Mucosa of descending colon (tissue), 3 donors: ENCODE measurements around the gene PLXNA3. TPM values are rescaled to one million over a fixed set of nuclear protein-coding genes. Genes with fewer than 3 reads are reported as not detected.

Experiments
- ATAC-seq: fragments of 200-7000 bp; cut with Tn5 transposase; one replicate; pipeline ENCODE4 v1.9.1; 2020; ENCODE audit warnings: mild to moderate bottlenecking, moderate library complexity
- DNase-seq, 3 donors: peaks; one replicate each; pipeline ENCODE4 v3.0.0-alpha.2; 2020
- H3K36me3 ChIP-seq: fragments of 200-600 bp; one replicate; pipeline ENCODE4 v1.8.0; 2021; ENCODE audit warnings: low read depth, mild to moderate bottlenecking
- H3K4me1 ChIP-seq: fragments of 200-600 bp; one replicate; pipeline ENCODE4 v1.8.0; 2021; ENCODE audit warnings: low read depth, mild to moderate bottlenecking
- H3K4me3 ChIP-seq: fragments of 200-600 bp; one replicate; pipeline ENCODE4 v1.8.0; 2021; ENCODE audit warnings: mild to moderate bottlenecking
- H3K9me3 ChIP-seq: fragments of 200-600 bp; one replicate; pipeline ENCODE4 v1.8.0; 2021; ENCODE audit warnings: mild to moderate bottlenecking
- intact Hi-C, 2 donors: fragments of 100-400 bp; cut with DNase I in 1 of 2; cut with micrococcal nuclease in 1 of 2; formaldehyde crosslinking; loops; one replicate each; pipeline versions ENCODE4 v1.11.0 to v1.11.1; 2022; cut with DNase I, micrococcal nuclease
- total RNA-seq, 3 donors: library from RNA; stranded (reverse); fragmentation: NEBNext Ultra II Directional in 2 of 3; extraction: Animal tissue kit (Norgen Biotek cat#: 25700) in 2 of 3; gene quantifications; one replicate each; pipeline versions ENCODE4 v1.2.1 to v1.2.4, GENCODE V29; 2021 to 2023
- TF ChIP-seq, protein P1 (sequence below): fragments of 200-600 bp; IDR thresholded peaks from one replicate; pipeline ENCODE4 v1.8.0; 2022; ENCODE audit warnings: antibody characterized with exemption, mild to moderate bottlenecking
- donor health status: DM: no; HTN: no; CAD: no; lungs with moderate emphysema.
- donor health status: DM: no; HTN: no; CAD: no.
- donor health status: DM: no; HTN: yes; CAD: no.

PLXNA3 gene
- total RNA-seq, 3 donors from 2014 or later = 24.8 to 66.1 (median 51.7) TPM

DNA sequence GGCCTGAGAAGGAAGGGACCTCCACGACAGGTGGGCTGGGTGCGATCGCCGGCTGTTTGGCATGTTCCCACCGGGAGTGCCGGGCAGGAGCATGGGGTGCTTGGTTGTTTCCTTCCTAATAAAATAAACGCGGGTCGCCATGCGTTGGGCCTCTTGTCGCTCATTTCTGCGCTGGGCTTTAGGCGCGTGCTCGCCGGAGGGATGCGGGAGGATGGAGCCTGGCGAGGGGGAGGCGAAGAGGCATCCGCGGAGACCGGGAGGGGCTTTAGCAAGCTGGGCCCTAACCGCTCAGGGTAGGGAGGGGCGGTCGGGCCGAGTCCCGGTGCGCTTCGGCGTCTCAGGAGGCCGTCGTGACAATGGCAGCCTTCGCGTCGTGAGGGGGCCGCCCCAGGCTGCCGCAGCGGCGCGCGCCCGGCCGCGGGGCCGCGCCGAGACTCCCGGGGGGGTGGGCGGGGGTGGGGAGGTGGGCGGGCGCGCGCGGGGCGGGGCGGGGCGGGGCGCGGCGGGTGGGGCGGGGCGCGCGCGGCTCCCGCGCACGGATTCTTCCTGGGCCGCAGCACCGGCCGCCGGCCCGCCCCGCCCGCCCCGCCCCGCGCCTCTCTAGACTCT is 21.6 kb upstream of the PLXNA3 start:
- Histone ChIP-seq H3K4me3 (peak overlapping the region; percentile 38), H3K9me3 (no peaks in the 10 kb centered on the region), H3K36me3 (no peaks in the 10 kb centered on the region), H3K4me1 (no peaks in the 10 kb centered on the region)
- TF ChIP-seq, protein P1, sequence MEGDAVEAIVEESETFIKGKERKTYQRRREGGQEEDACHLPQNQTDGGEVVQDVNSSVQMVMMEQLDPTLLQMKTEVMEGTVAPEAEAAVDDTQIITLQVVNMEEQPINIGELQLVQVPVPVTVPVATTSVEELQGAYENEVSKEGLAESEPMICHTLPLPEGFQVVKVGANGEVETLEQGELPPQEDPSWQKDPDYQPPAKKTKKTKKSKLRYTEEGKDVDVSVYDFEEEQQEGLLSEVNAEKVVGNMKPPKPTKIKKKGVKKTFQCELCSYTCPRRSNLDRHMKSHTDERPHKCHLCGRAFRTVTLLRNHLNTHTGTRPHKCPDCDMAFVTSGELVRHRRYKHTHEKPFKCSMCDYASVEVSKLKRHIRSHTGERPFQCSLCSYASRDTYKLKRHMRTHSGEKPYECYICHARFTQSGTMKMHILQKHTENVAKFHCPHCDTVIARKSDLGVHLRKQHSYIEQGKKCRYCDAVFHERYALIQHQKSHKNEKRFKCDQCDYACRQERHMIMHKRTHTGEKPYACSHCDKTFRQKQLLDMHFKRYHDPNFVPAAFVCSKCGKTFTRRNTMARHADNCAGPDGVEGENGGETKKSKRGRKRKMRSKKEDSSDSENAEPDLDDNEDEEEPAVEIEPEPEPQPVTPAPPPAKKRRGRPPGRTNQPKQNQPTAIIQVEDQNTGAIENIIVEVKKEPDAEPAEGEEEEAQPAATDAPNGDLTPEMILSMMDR = no peak
- intact Hi-C loops = no loop called here
- peak; percentile 68 for ATAC-seq
- peak; percentile 17 to 67 (median 55) for DNase-seq

DNA sequence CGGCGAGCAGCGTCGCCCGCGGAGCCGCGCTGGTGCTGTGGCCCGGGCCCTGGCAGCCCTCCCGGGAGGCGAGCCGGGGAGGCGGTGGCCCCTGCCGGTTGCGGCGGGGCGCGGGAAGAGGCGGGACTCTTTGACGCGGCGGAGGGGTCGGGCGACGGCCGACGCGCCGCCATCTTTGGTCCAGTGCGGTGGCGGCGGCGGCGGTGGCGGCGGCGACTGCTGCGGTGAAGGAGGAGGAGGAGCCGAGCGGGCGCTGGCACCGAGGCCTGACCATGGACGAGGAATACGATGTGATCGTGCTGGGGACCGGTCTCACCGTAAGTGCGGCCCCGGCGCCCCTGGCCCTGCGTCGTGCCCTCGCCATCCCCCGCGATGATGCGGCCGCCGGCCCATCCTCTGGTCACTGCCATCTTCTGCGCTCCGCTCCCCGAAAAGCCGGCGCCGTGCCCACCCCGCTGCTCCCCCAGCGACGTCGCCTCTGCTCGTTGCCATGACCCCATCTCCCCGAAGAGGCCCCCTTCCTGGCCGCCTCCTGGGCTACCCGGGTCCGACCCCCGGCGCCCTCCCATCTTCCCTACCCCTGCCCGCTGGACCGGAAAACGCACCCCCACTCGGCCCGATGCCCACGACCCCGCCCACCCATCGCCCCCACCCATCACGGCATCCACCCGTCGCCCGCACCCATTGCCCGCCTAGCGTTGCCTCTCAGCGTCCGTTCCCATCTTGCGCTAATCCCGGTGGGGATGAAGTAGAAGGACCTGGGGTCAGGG is 20.9 kb upstream of the PLXNA3 start, which contains the start of gene GDI1:
GDI1 (plus strand) TSS at position 172 of the 770 bp plus-strand sequence; CDS start at position 273, 101 bp downstream.
- Histone ChIP-seq H3K36me3 (no peaks in the 10 kb centered on the region), H3K4me1 (no peaks in the 10 kb centered on the region), H3K4me3 (peak within 1 kb of the TSS; percentile 38), H3K9me3 (no peaks in the 10 kb centered on the region)
- TF ChIP-seq, protein P1 = no peak
- peak; percentile 55 to 70 (median 66) for DNase-seq
- intact Hi-C loops = no loop called here
- peak; percentile 78 for ATAC-seq

DNA sequence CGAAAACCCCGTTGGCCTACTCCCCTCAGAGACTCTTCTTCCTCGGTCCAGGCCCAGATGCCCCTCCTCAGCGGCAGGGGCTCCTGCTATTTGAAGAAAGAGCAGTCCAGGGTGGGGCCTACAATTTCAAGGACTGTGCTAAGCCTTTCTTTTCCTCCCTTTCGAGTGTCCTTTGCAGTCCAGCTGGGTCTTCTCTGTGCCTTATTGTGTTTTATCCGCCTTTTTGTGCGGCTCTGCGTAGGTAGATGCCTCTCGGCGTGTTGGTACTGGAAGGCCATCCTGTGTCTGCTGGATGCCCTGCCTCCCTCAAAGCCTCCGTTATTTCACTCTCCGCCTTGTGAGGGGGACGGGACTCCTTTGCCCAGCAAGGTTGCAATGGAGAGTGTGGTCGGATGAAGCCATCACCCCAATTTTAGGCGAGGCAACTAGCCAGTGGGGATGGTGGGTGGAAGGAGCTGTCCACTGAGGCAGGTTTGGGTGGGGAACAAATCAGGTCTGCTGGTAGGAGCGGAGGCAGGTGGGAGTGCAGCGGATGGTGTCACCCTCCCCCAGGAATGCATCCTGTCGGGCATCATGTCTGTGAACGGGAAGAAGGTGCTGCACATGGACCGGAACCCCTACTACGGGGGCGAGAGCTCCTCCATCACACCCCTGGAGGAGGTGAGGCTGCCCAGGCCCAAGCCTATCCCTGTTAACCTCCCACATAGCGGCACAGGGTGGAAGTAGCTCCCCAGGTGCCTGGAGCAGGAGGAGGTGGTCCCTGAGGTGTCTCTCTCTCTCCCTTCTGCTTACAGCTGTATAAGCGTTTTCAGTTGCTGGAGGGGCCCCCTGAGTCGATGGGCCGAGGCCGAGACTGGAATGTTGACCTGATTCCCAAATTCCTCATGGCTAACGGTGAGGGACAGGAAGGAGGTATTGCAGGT is 19.8 kb upstream of the PLXNA3 start:
- no peaks in the 10 kb centered on the region for H3K36me3 ChIP-seq
- TF ChIP-seq, protein P1 = no peak
- H3K9me3 ChIP-seq = no peaks in the 10 kb centered on the region
- ATAC-seq = no peak
- H3K4me3 ChIP-seq = no peak overlapping the region
- H3K4me1 ChIP-seq = no peaks in the 10 kb centered on the region
- intact Hi-C loops = no loop called here
- DNase-seq = no peak

DNA sequence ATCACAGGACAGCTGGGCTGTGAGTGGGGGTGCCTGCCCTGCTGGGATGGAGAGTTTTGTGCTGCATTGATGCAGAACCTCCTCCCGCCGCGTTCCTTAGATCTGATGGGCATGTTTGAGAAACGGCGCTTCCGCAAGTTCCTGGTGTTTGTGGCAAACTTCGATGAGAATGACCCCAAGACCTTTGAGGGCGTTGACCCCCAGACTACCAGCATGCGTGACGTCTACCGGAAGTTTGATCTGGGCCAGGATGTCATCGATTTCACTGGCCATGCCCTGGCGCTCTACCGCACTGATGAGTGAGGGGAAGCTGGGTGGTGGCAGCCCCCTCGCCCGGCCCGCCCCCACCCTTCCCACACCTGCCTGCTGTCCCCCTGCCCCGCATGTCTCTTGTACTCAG is 18.2 kb upstream of the PLXNA3 start:
- no peak for DNase-seq
- H3K4me3 ChIP-seq = no peak overlapping the region
- TF ChIP-seq, protein P1 = no peak
- H3K4me1 ChIP-seq = peaks cover 2% of the 10 kb centered on the region
- ATAC-seq = no peak
- intact Hi-C loops = no loop called here
- H3K9me3 ChIP-seq = no peaks in the 10 kb centered on the region
- no peaks in the 10 kb centered on the region for H3K36me3 ChIP-seq

DNA sequence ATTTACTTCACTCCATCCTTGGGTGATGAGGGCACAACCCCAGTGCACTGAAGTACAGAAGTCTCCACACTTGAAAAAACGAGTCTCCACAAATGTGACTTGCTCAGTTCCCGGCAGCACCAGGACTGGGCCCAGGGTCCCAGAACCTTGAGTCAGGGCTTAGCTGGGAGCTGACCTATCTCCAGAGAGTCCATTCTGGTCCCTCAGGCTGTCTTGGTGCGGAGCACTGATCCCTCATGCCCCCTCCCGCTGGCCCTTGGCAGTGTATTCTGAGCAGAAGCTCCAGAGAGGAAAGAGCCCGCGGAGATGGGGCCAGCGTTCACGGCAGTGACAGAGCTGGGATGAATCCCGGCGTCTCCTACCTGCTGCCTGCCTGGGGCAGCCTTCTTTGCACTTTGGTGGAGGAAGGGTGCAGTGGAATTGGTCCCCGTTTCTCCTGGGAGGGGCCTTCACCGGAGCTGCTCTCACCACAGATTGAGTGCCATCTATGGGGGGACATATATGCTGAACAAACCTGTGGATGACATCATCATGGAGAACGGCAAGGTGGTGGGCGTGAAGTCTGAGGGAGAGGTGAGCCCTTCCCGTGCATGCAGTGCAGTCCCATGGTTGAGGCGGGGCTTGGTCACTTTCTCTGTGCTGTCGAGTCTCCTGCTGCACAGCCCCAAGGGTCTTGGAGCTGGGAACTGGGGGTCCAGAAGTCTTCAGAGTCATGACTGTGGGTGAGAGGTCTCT is 17.3 kb upstream of the PLXNA3 start:
- TF ChIP-seq, protein P1 = no peak
- H3K36me3 ChIP-seq = no peaks in the 10 kb centered on the region
- no peak overlapping the region for H3K4me3 ChIP-seq
- H3K4me1 ChIP-seq = peaks cover 6% of the 10 kb centered on the region
- DNase-seq (no peak), ATAC-seq (no peak)
- intact Hi-C loops = no loop called here
- no peaks in the 10 kb centered on the region for H3K9me3 ChIP-seq
